Liver (tissue), 9 donors: ENCODE results near the gene LIFR. TPM values are rescaled to one million over a fixed set of nuclear protein-coding genes. Genes with fewer than 3 reads are reported as not detected.

Experiments
- DNase-seq: peaks from one replicate; pipeline ENCODE4 v3.0.0-alpha.2; 2017; ENCODE audit warnings: low spot score
- H3K27ac ChIP-seq, 2 donors: one replicate each; pipeline ENCODE4 v1.7.0; 2013; ENCODE audit warnings: inconsistent platforms in 2 of 2, low read length in 2 of 2, control low read depth in 1 of 2, low read depth in 1 of 2, mild to moderate bottlenecking in 1 of 2
- H3K27me3 ChIP-seq, 4 donors: one replicate each; pipeline versions ENCODE4 v1.6.1 to v1.7.0; 2013; ENCODE audit warnings: low read length in 3 of 4, inconsistent platforms in 1 of 4, mild to moderate bottlenecking in 1 of 4, moderate library complexity in 1 of 4; ENCODE audit not compliant: control insufficient read depth in 4 of 4, insufficient read depth in 4 of 4
- H3K36me3 ChIP-seq, 4 donors: one replicate each; pipeline versions ENCODE4 v1.6.1 to v1.7.0; 2013; ENCODE audit warnings: low read length in 3 of 4, mild to moderate bottlenecking in 3 of 4, low read depth in 1 of 4, moderate library complexity in 1 of 4; ENCODE audit not compliant: control insufficient read depth in 4 of 4, insufficient read depth in 3 of 4
- H3K4me1 ChIP-seq, 4 donors: one replicate each; pipeline versions ENCODE4 v1.6.1 to v1.7.0; 2013; ENCODE audit warnings: low read length in 3 of 4, mild to moderate bottlenecking in 3 of 4, moderate library complexity in 1 of 4; ENCODE audit not compliant: control insufficient read depth in 4 of 4, insufficient read depth in 4 of 4
- H3K4me3 ChIP-seq, 3 donors: one replicate each; pipeline versions ENCODE4 v1.6.1 to v1.7.0; 2013; ENCODE audit warnings: low read length in 3 of 3, control low read depth in 1 of 3, low read depth in 1 of 3, mild to moderate bottlenecking in 1 of 3
- H3K9ac ChIP-seq, 2 donors: one replicate each; pipeline ENCODE4 v1.7.0; 2013; ENCODE audit warnings: low read length in 2 of 2, mild to moderate bottlenecking in 2 of 2, moderate library complexity in 2 of 2, control low read depth in 1 of 2, low read depth in 1 of 2
- H3K9me3 ChIP-seq, 4 donors: one replicate each; pipeline versions ENCODE4 v1.6.1 to v1.7.0; 2013; ENCODE audit warnings: low read length in 3 of 4; ENCODE audit not compliant: control insufficient read depth in 4 of 4
- ATF3 ChIP-seq: IDR thresholded peaks from 2 replicates; pipeline ENCODE4 v1.6.1; 2016; ENCODE audit warnings: antibody characterized with exemption
- CTCF ChIP-seq: fragments of 150-350 bp; IDR thresholded peaks from 2 replicates; pipeline ENCODE4 v1.5.1; 2017; ENCODE audit warnings: improper control_type of control experiment, low read depth, low read length; ENCODE audit not compliant: missing input control
- EGR1 ChIP-seq, 2 donors: IDR thresholded peaks; 2 replicates each; pipeline ENCODE4 v1.6.1; 2016 to 2018; ENCODE audit warnings: antibody characterized with exemption in 2 of 2, low read depth in 2 of 2
- FOXA1 ChIP-seq: IDR thresholded peaks from 2 replicates; pipeline ENCODE4 v1.6.1; 2016; ENCODE audit warnings: antibody characterized with exemption
- FOXA2 ChIP-seq: IDR thresholded peaks from 2 replicates; pipeline ENCODE4 v1.6.1; 2016; ENCODE audit warnings: antibody characterized with exemption
- GABPA ChIP-seq, 2 donors: IDR thresholded peaks in 1 of 2; conservative IDR thresholded peaks in 1 of 2; 2 replicates each; pipeline ENCODE4 v1.6.1; 2016; ENCODE audit warnings: antibody characterized with exemption in 2 of 2, mild to moderate bottlenecking in 1 of 2, moderate library complexity in 1 of 2
- HNF4A ChIP-seq, 2 donors: conservative IDR thresholded peaks; 2 replicates each; pipeline ENCODE4 v1.6.1; 2016; ENCODE audit warnings: antibody characterized with exemption in 2 of 2, mild to moderate bottlenecking in 2 of 2
- HNF4G ChIP-seq: IDR thresholded peaks from 2 replicates; pipeline ENCODE4 v1.6.1; 2016; ENCODE audit warnings: antibody characterized with exemption
- JUND ChIP-seq, 2 donors: IDR thresholded peaks; 2 replicates each; pipeline ENCODE4 v1.6.1; 2016; ENCODE audit warnings: antibody characterized with exemption in 2 of 2
- MAX ChIP-seq: IDR thresholded peaks from 2 replicates; pipeline ENCODE4 v1.6.1; 2016; ENCODE audit warnings: antibody characterized with exemption
- NR2F2 ChIP-seq: IDR thresholded peaks from 2 replicates; pipeline ENCODE4 v1.6.1; 2016; ENCODE audit warnings: antibody characterized with exemption
- RAD21 ChIP-seq, 2 donors: IDR thresholded peaks; 2 replicates each; pipeline ENCODE4 v1.6.1; 2016; ENCODE audit warnings: antibody characterized with exemption in 2 of 2, mild to moderate bottlenecking in 2 of 2
- REST ChIP-seq: IDR thresholded peaks from 2 replicates; pipeline ENCODE4 v1.6.1; 2016; ENCODE audit warnings: antibody characterized with exemption, mild to moderate bottlenecking
- RXRA ChIP-seq, 2 donors: IDR thresholded peaks; 2 replicates each; pipeline ENCODE4 v1.6.1; 2017 to 2018; ENCODE audit warnings: antibody characterized with exemption in 2 of 2, mild to moderate bottlenecking in 1 of 2
- SP1 ChIP-seq: IDR thresholded peaks from 2 replicates; pipeline ENCODE4 v1.6.1; 2018; ENCODE audit warnings: antibody characterized with exemption, mild to moderate bottlenecking
- TAF1 ChIP-seq: conservative IDR thresholded peaks from 2 replicates; pipeline ENCODE4 v1.6.1; 2016; ENCODE audit warnings: antibody characterized with exemption, mild to moderate bottlenecking
- YY1 ChIP-seq: IDR thresholded peaks from 2 replicates; pipeline ENCODE4 v1.6.1; 2016; ENCODE audit warnings: antibody characterized with exemption, mild to moderate bottlenecking
- ZBTB33 ChIP-seq: IDR thresholded peaks from 2 replicates; pipeline ENCODE4 v1.6.1; 2016; ENCODE audit warnings: antibody characterized with exemption
- WGBS: extraction: QIAGEN DNeasy Blood & Tissue Kit; methylation state at CpG from one replicate; pipeline ENCODE4 v1.1.7; 2013; 5-methylcytosine and 5-hydroxymethylcytosine counted together
- polyA plus RNA-seq, 2 donors: library from polyadenylated mRNA; stranded (reverse) in 1 of 2; unstranded in 1 of 2; fragments of 200-250 nt in 1 of 2; fragments of >200 nt in 1 of 2; fragmentation: Nextera tagmentation in 1 of 2; extraction: Ambion mirVana in 1 of 2; gene quantifications; one replicate each; pipeline versions ENCODE4 v1.2.1 to v1.2.3, GENCODE V29; 2013 to 2015
- total RNA-seq, 2 donors: library from RNA; depleted of rRNA; stranded (reverse); fragments of >200 nt; gene quantifications; one replicate each; pipeline ENCODE4 v1.2.3, GENCODE V29; 2014
- donor health status: healthy.
- donor health status: healthy.
- donor health status: healthy.
- donor health status: healthy.
- donor health status: healthy.

LIFR gene
- total and polyA plus RNA-seq, 4 donors: 10.5 to 79.7 (median 32.8) TPM

- Histone ChIP-seq H3K4me1 (no peaks in the 10 kb centered on the region), H3K4me3 (no peak overlapping the region), H3K9me3 (no peaks in the 10 kb centered on the region), H3K9ac (no peak overlapping the region), H3K36me3 (no peaks in the 10 kb centered on the region), H3K27ac (peak overlapping the region; percentile 65 to 76), H3K27me3 (peaks cover 0 to 3% (median 0%) of the 10 kb centered on the region in 4 donors)
- WGBS: 92% methylated on average over 11 of the region's 11 CpGs
- TF ChIP-seq HNF4A (conservative IDR thresholded peaks at IDR 0.05) (no peak), YY1 (no peak), JUND (IDR thresholded peaks at IDR 0.05) (no peak), ZBTB33 (no peak), TAF1 (no peak), GABPA (IDR thresholded peaks at IDR 0.05 in 1 of 2, conservative IDR thresholded peaks at IDR 0.05 in 1 of 2) (no peak), MAX (no peak), RXRA (IDR thresholded peaks at IDR 0.05) (no peak), RAD21 (IDR thresholded peaks at IDR 0.05) (no peak), FOXA1 (no peak), SP1 (no peak), CTCF (no peak), NR2F2 (no peak), REST (no peak), HNF4G (no peak), FOXA2 (no peak), EGR1 (IDR thresholded peaks at IDR 0.05; ENCODE audit: low read depth in 2 of 2) (no peak), ATF3 (no peak)
- DNase-seq: no peak
Measured at GRCh38 chr5:38469707-38470267, 86.7 kb downstream of the LIFR start.
